Stomach (tissue), 9 donors: Measurements from ENCODE around the gene B3GNT9. TPM values are rescaled to one million over a fixed set of nuclear protein-coding genes. Genes with fewer than 3 reads are reported as not detected.
A peak's percentile ranks its signal among the peaks of the same experiment; 100 is the strongest.

Experiments
- DNase-seq, 2 donors: peaks; one replicate each; pipeline versions ENCODE4 v3.0.0 to v3.0.0-alpha.2; 2013 to 2019
- H3K27ac ChIP-seq, 5 donors: fragments of 200-600 bp in 4 of 5; sonication (generic) in 4 of 5; one replicate each; pipeline ENCODE4 v1.5.1; 2013 to 2019; ENCODE audit warnings: mild to moderate bottlenecking in 1 of 5, moderate library complexity in 1 of 5
- H3K27me3 ChIP-seq, 3 donors: fragments of 200-600 bp; sonication (generic); one replicate each; pipeline ENCODE4 v1.5.1; 2017 to 2019; ENCODE audit warnings: mixed run types in 1 of 3
- H3K36me3 ChIP-seq, 4 donors: fragments of 200-600 bp; sonication (generic); 1 replicate in 3 of 4; 2 replicates in 1 of 4; pipeline ENCODE4 v1.5.1; 2016 to 2019
- H3K4me1 ChIP-seq, 4 donors: fragments of 200-600 bp; sonication (generic); one replicate each; pipeline ENCODE4 v1.5.1; 2016 to 2019
- H3K4me3 ChIP-seq, 4 donors: fragments of 200-600 bp; sonication (generic) in 3 of 4; one replicate each; pipeline ENCODE4 v1.5.1; 2016 to 2019; ENCODE audit warnings: mild to moderate bottlenecking in 1 of 4
- H3K9me3 ChIP-seq, 4 donors: fragments of 200-600 bp; sonication (generic); one replicate each; pipeline ENCODE4 v1.5.1; 2016 to 2019
- EP300 ChIP-seq: sonication (generic); formaldehyde crosslinking; IDR thresholded peaks from one replicate; pipeline ENCODE4 v1.6.1; 2017; ENCODE audit warnings: antibody characterized with exemption
- POLR2A ChIP-seq, 4 donors: fragments of 450-650 bp; IDR thresholded peaks; one replicate each; pipeline ENCODE4 v1.6.1; 2016; ENCODE audit warnings: antibody characterized with exemption in 4 of 4, control low read depth in 2 of 4, mild to moderate bottlenecking in 1 of 4, moderate library complexity in 1 of 4
- POLR2AphosphoS5 ChIP-seq, 3 donors: sonication (generic); formaldehyde crosslinking; IDR thresholded peaks; one replicate each; pipeline ENCODE4 v1.6.1; 2016; ENCODE audit warnings: antibody characterized with exemption in 3 of 3
- WGBS, 5 donors: extraction: QIAGEN DNeasy Blood & Tissue Kit in 3 of 5; methylation state at CpG; one replicate each; pipeline versions ENCODE4 v1.1.5 to v1.1.7; 2013 to 2018; 5-methylcytosine and 5-hydroxymethylcytosine counted together
- intact Hi-C: fragments of 100-400 bp; cut with DNase I; formaldehyde crosslinking; loops from one replicate; pipeline ENCODE4 v1.15.1; 2023; ENCODE audit warnings: low total_unique reads
- polyA plus RNA-seq, 3 donors: library from polyadenylated mRNA; stranded (reverse); fragments of 200-250 nt; gene quantifications; one replicate each; pipeline ENCODE4 v1.2.3, GENCODE V29; 2013
- total RNA-seq, 5 donors: library from RNA; depleted of rRNA; stranded (reverse); fragments of >200 nt; gene quantifications; one replicate each; pipeline versions ENCODE4 v1.1.0 to v1.2.3, GENCODE V29; 2014 to 2016
- TF ChIP-seq, protein P1 (sequence below), 7 experiments: fragments of 450-650 bp in 4 of 7; fragments of 200-600 bp in 3 of 7; sonication (generic) in 3 of 7; IDR thresholded peaks; one replicate each; pipeline ENCODE4 v1.5.1; 2016 to 2019; ENCODE audit warnings: antibody characterized with exemption in 7 of 7, control low read depth in 2 of 7, mild to moderate bottlenecking in 1 of 7
- donor health status: healthy with polysubstance abuse.
- donor health status: Bipolar disorder and iron deficiency.
- donor health status: healthy.

Gene B3GNT9
- total and polyA plus RNA-seq, 8 donors = 0.58 to 11.2 (median 4.2) TPM

DNA sequence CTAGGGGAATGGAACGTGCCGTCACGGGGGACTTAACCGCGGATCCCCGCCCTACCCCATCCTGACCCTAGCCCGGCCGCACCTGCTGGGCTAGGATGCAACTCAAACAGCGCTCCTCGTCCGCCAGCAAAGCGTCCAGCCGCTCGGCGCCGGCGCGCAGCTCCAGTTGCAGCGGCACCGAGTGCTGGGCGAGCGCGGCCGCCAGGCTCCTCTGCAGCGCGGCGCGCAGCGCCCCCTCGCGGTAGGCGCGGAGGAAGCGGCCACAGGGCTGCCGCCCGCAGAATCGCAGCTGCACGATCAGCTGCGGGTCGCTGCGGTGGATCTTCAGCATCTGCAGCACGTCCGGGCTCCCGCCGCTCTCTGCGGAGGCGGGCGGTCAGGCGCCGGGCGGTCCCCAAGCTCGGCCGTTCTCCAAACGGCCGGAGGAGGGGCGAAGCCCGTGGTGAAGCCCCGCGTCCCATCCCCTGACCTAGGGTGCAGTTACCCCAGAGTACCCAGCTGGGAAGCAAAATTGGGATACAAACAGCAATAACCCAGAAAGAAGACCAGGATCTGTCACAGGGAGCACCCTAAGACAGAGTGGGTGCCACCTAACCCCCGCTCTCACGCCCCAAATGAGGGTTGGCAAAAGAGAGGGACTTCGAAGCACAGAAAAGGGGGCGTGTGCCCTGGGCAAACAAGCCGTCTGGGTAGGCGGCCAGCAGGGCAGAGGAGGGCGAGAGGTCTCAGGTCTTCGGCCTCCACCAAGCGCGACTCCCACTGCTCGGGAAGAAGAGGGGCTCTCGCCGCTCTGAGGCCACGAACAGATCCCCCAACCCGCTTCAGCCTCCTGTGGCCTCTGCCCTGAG lies 4.7 kb upstream of the B3GNT9 start:
- H3K4me3 ChIP-seq = peak overlapping the region in 2 of 4 donors; percentile 28 to 42
- peaks cover 0 to 8% (median 3%) of the 10 kb centered on the region in 4 donors for H3K36me3 ChIP-seq
- H3K9me3 ChIP-seq = no peaks in the 10 kb centered on the region
- H3K4me1 ChIP-seq = peaks cover 34 to 68% (median 60%) of the 10 kb centered on the region in 4 donors
- peaks cover 0 to 15% (median 0%) of the 10 kb centered on the region in 3 donors for H3K27me3 ChIP-seq
- H3K27ac ChIP-seq = no peak overlapping the region
- DNase-seq = peak; percentile 83 to 94
- WGBS, 5 donors = 9 to 34% (median 10%) methylated on average over 22 to 74 of the region's 74 CpGs
- intact Hi-C loops = no loop called here
- TF ChIP-seq, protein P1, sequence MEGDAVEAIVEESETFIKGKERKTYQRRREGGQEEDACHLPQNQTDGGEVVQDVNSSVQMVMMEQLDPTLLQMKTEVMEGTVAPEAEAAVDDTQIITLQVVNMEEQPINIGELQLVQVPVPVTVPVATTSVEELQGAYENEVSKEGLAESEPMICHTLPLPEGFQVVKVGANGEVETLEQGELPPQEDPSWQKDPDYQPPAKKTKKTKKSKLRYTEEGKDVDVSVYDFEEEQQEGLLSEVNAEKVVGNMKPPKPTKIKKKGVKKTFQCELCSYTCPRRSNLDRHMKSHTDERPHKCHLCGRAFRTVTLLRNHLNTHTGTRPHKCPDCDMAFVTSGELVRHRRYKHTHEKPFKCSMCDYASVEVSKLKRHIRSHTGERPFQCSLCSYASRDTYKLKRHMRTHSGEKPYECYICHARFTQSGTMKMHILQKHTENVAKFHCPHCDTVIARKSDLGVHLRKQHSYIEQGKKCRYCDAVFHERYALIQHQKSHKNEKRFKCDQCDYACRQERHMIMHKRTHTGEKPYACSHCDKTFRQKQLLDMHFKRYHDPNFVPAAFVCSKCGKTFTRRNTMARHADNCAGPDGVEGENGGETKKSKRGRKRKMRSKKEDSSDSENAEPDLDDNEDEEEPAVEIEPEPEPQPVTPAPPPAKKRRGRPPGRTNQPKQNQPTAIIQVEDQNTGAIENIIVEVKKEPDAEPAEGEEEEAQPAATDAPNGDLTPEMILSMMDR (IDR thresholded peaks at IDR 0.05) = peak in 5 of 7 experiments; percentile 56 to 100 (median 96)
- TF ChIP-seq EP300 (no peak), POLR2AphosphoS5 (IDR thresholded peaks at IDR 0.05) (peak in 2 of 3 donors; percentile 30 to 70)

DNA sequence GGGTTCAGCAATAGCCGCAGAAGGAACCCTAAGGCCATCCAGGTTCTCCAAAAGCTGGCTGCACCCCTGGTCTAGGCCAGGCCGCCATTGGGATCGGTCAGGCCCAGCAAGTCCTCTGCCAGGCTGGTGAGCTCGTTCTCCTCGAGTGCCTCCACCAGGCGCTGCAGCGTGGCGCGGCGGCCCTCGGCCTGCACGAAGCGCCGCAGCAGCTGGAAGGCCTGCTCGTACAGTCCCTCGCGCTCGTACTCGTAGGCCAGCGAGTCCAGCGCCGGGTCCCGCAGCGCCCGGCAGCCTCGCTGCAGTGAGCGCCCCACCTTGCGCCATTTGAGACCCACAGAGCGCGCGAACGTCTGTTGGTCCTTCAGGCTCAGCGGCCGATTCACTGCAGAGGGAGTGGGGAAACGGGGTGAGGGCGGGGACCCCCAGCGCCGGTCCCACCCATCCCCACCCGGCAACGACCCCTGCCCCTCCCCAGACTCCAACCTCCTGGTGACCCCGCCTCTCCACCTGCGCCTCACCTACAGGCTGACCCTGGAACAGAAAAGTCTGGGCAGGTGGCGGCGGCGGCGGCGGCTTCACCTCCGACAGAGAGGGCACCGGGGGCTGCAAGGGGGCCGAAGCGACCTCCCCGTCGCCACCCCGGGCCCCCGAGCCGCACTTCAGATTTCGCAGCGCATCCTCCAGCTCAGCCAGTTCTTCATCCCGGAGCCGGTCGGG lies 3.9 kb upstream of the B3GNT9 start:
- DNase-seq = peak in 1 of 2 donors; percentile 30
- H3K27me3 ChIP-seq = peaks cover 0 to 23% (median 0%) of the 10 kb centered on the region in 3 donors
- TF ChIP-seq, protein P1 (IDR thresholded peaks at IDR 0.05) = no peak
- TF ChIP-seq POLR2AphosphoS5 (IDR thresholded peaks at IDR 0.05) (no peak), POLR2A (IDR thresholded peaks at IDR 0.05) (no peak), EP300 (no peak)
- 42 to 52% (median 51%) methylated on average over 44 to 61 of the region's 61 CpGs for WGBS, 5 donors
- peak overlapping the region in 2 of 4 donors; percentile 28 to 42 for H3K4me3 ChIP-seq
- intact Hi-C loops = loop anchor here (5.0 kb wide), 1 partner anchor 177 kb away; no protein-coding TSS in a partner anchor
- no peak overlapping the region for H3K27ac ChIP-seq
- peaks cover 40 to 72% (median 65%) of the 10 kb centered on the region in 4 donors for H3K4me1 ChIP-seq
- no peaks in the 10 kb centered on the region for H3K9me3 ChIP-seq
- H3K36me3 ChIP-seq = peaks cover 0 to 8% (median 3%) of the 10 kb centered on the region in 4 donors

DNA sequence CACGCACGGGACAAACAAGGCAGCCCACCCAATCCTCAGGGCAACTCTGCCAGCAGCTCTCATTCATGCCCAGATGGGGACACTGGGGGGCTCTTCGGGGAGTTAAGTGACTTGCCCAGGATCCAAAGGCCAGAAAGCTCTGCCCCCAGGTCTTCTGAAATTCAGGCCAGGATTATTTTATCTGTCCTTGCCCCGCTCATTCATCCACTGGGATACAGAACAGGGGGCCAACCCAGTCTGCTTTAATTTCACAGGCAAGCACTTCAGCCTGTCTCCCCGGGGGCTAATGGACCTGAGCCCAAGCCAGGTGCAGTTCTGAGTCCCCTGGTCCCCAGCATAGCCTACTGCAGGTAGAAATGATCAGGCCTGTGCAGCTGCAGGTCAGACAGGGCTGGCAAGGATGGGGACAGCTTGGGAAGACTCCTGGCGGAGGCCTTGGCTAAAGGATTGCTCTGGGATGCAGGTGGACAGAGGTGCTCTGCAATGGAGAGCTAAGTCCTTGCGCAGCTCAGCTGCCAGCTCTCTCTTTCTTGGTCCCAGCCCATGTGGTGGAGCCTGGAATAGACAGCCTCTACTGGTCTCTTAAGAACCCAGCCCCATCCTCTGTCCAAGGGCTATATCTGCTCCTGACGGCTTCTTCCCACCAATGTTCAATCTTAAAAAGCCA lies 766 bp upstream of the B3GNT9 start:
- TF ChIP-seq POLR2A (IDR thresholded peaks at IDR 0.05) = no peak
- no peak for TF ChIP-seq POLR2AphosphoS5 (IDR thresholded peaks at IDR 0.05)
- no peak for TF ChIP-seq EP300
- TF ChIP-seq, protein P1 (IDR thresholded peaks at IDR 0.05) = no peak
- intact Hi-C loops = loop anchor here (5.0 kb wide), 1 partner anchor 174 kb away; no protein-coding TSS in a partner anchor
- peaks cover 26 to 51% (median 45%) of the 10 kb centered on the region in 4 donors for H3K4me1 ChIP-seq
- H3K36me3 ChIP-seq = peaks cover 9 to 39% (median 29%) of the 10 kb centered on the region in 4 donors
- 45 to 61% (median 47%) methylated on average over 8 of the region's 8 CpGs for WGBS, 5 donors
- peak overlapping the region in 4 of 5 donors; percentile 75 to 91 (median 87) for H3K27ac ChIP-seq
- H3K9me3 ChIP-seq = no peaks in the 10 kb centered on the region
- H3K4me3 ChIP-seq = peak overlapping the region; percentile 61 to 72 (median 63)
- peaks cover 0 to 30% (median 0%) of the 10 kb centered on the region in 3 donors for H3K27me3 ChIP-seq
- DNase-seq = peak in 1 of 2 donors; percentile 17
